HepG2 (cell line): ENCODE data around the gene RGS19. TPM values are rescaled to one million over a fixed set of nuclear protein-coding genes. Genes with fewer than 3 reads are reported as not detected.
A peak's percentile ranks its signal among the peaks of the same experiment; 100 is the strongest.

Experiments
- AHDC1 ChIP-seq: sonication (generic); formaldehyde crosslinking; IDR thresholded peaks from 2 replicates; pipeline ENCODE4 v1.5.1; 2020; ENCODE audit warnings: mild to moderate bottlenecking, missing genetic modification reagents, borderline replicate concordance
- GMEB1 ChIP-seq: sonication (generic); formaldehyde crosslinking; IDR thresholded peaks from 2 replicates; pipeline ENCODE4 v1.5.1; 2020; ENCODE audit warnings: missing genetic modification reagents, mild to moderate bottlenecking, borderline replicate concordance
- RERE ChIP-seq: IDR thresholded peaks from 2 replicates; pipeline ENCODE4 v1.6.1; 2016; ENCODE audit warnings: low read depth, missing genetic modification reagents, missing compliant biosample characterization
- TAF15 ChIP-seq: fragments of 200-400 bp; formaldehyde crosslinking; IDR thresholded peaks from one replicate; pipeline ENCODE4 v1.6.1; 2018; ENCODE audit warnings: mild to moderate bottlenecking, low read depth, low read length; ENCODE audit not compliant: poor library complexity, severe bottlenecking
- ZFAT ChIP-seq: sonication (generic); formaldehyde crosslinking; conservative IDR thresholded peaks from 2 replicates; pipeline ENCODE4 v1.8.1; 2023; ENCODE audit warnings: missing genetic modification reagents, inconsistent platforms
- ZSCAN22 ChIP-seq: sonication (generic); formaldehyde crosslinking; IDR thresholded peaks from 2 replicates; pipeline ENCODE4 v1.4.0; 2020; ENCODE audit warnings: mild to moderate bottlenecking, missing genetic modification reagents
- polyA plus RNA-seq, 8 experiments: library from polyadenylated mRNA; depleted of rRNA in 3 of 8; stranded (reverse) in 7 of 8; unstranded in 1 of 8; fragments of >200 nt; fragmentation: Illumina TruSeq in 4 of 8; extraction: Trizol in 4 of 8; gene quantifications; 2 replicates each; pipeline versions ENCODE4 v1.2.1 to v1.2.3, GENCODE V29; 2011 to 2016; ENCODE audit warnings: low read depth in 4 of 8, missing spikeins in 1 of 8, mixed read lengths in 1 of 8; ENCODE audit not compliant: insufficient read depth in 1 of 8
- total RNA-seq, 5 experiments: library from RNA; depleted of rRNA; stranded (reverse); fragments of >200 nt; fragmentation: Illumina TruSeq; extraction: Trizol; gene quantifications; 2 replicates each; pipeline ENCODE4 v1.2.3, GENCODE V29; 2016; ENCODE audit warnings: low read depth in 1 of 5
- TF ChIP-seq, protein P1 (sequence below): sonication (generic); formaldehyde crosslinking; IDR thresholded peaks from 2 replicates; pipeline ENCODE4 v1.8.0; 2022; ENCODE audit warnings: missing genetic modification reagents, mild to moderate bottlenecking, borderline replicate concordance
- TF ChIP-seq, protein P2 (sequence below): sonication (generic); formaldehyde crosslinking; IDR thresholded peaks from 2 replicates; pipeline ENCODE4 v1.5.0; 2020; ENCODE audit warnings: missing genetic modification reagents

Gene RGS19
- total and polyA plus RNA-seq, 2 of the 13 experiments (the other 11 are each of a cell fraction or from before 2014, with no cell fraction given): 10.7 to 11.9 TPM

DNA sequence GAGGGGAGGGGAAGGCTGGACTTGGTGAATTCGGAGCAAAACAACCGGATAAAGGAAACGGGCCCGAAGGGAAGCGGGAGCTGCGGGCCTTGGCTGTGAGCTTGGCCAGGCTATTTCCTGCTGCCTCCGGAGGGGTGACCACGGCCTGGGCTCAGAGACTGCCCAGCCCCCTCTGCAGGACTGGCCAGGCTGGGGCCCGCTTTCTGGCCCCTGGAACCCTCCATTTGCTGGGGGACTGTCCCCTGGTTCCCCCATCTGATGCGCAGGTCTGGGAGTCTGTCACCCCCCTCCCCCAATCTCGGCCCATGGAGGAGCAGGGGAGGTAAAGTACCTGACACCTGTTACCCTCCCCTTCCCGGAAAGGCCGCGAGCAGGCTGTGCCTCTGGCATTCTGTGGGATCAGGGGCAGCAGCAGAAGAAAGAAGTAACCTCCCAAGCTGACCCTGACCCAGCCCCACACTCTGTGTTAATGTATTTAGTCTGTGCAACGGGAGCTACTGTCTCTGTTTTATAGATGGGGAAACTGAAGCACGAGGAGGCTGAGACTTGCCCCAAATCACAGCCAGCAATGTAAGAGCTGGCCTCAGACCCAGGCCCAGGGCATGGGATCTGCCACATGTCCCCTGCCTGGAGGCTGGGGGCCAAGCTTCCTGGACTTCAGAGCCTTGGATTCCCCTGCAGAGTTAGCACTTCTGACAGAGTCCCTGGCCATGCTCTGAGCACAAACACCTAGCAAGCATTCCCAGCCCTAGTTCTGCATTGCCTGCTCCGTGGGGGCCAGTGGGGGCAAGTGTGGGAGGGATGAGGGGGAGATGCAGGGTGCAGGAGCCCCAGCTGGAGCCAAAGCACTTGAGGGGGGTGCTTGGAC lies 39.8 kb downstream of the RGS19 start (continued):
- no peak for TF ChIP-seq AHDC1 (CRISPR knock-in tag)
- no peak for TF ChIP-seq ZFAT
- 0 out of 2 replicates have a peak, but pooled peaks have one; percentile 42 for TF ChIP-seq GMEB1
- TF ChIP-seq, protein P1, sequence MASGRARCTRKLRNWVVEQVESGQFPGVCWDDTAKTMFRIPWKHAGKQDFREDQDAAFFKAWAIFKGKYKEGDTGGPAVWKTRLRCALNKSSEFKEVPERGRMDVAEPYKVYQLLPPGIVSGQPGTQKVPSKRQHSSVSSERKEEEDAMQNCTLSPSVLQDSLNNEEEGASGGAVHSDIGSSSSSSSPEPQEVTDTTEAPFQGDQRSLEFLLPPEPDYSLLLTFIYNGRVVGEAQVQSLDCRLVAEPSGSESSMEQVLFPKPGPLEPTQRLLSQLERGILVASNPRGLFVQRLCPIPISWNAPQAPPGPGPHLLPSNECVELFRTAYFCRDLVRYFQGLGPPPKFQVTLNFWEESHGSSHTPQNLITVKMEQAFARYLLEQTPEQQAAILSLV (CRISPR knock-in tag): no peak
- TF ChIP-seq ZSCAN22 (CRISPR knock-in tag): no peak
- TF ChIP-seq, protein P2, sequence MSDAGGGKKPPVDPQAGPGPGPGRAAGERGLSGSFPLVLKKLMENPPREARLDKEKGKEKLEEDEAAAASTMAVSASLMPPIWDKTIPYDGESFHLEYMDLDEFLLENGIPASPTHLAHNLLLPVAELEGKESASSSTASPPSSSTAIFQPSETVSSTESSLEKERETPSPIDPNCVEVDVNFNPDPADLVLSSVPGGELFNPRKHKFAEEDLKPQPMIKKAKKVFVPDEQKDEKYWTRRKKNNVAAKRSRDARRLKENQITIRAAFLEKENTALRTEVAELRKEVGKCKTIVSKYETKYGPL: no peak
- TF ChIP-seq TAF15: no peak
- no peak for TF ChIP-seq RERE
